Spinal cord (tissue), 10 donors: ENCODE measurements around the gene OR6C3. TPM values are rescaled to one million over a fixed set of nuclear protein-coding genes. Genes with fewer than 3 reads are reported as not detected.
"Not testable (repeated sequence)": the region's sequence is repeated elsewhere in the genome, so short reads cannot be mapped to it uniquely, and the experiment has no call there.

Source experiments
- DNase-seq, 6 donors: peaks; one replicate each; pipeline versions ENCODE4 v3.0.0 to v3.0.0-alpha.2; 2013 to 2015; ENCODE audit warnings: low spot score in 6 of 6, low read depth in 4 of 6
- H3K27ac ChIP-seq: one replicate; pipeline ENCODE4 v1.5.1; 2013; ENCODE audit warnings: low read depth, low read length, control low read depth
- H3K27me3 ChIP-seq: one replicate; pipeline ENCODE4 v1.6.1; 2013; ENCODE audit warnings: low read length; ENCODE audit not compliant: control insufficient read depth, insufficient read depth
- H3K36me3 ChIP-seq: one replicate; pipeline ENCODE4 v1.6.1; 2013; ENCODE audit warnings: low read length; ENCODE audit not compliant: control insufficient read depth, insufficient read depth
- H3K4me1 ChIP-seq: one replicate; pipeline ENCODE4 v1.6.1; 2013; ENCODE audit warnings: low read length; ENCODE audit not compliant: control insufficient read depth, insufficient read depth
- H3K4me3 ChIP-seq: one replicate; pipeline ENCODE4 v1.5.1; 2013; ENCODE audit warnings: low read depth, low read length, control low read depth
- H3K9me3 ChIP-seq: one replicate; pipeline ENCODE4 v1.6.1; 2013; ENCODE audit warnings: low read length; ENCODE audit not compliant: control insufficient read depth, insufficient read depth
- WGBS: methylation state at CpG from one replicate; pipeline ENCODE4 v1.1.5; 2013; ENCODE audit warnings: missing lambda C conversion rate; ENCODE audit not compliant: insufficient coverage; 5-methylcytosine and 5-hydroxymethylcytosine counted together
- long read RNA-seq, 4 donors: transcript quantifications; one replicate each; lab custom pipeline, GENCODE V29; 2026
- polyA plus RNA-seq, 2 donors: library from polyadenylated mRNA; unstranded; fragments of 120-200 nt; gene quantifications; one replicate each; pipeline ENCODE4 v1.2.1, GENCODE V29; 2013; ENCODE audit not compliant: insufficient read length in 2 of 2
- total RNA-seq, 2 donors: library from RNA; depleted of rRNA in 1 of 2; stranded (reverse); fragments of 120-200 nt in 1 of 2; fragments of >200 nt in 1 of 2; gene quantifications; one replicate each; pipeline versions ENCODE4 v1.2.3 to v1.2.4, GENCODE V29; 2013 to 2014
- donor health status: healthy.

Gene OR6C3
- total RNA-seq (not detected), polyA plus RNA-seq (not detected)
- long read RNA-seq, donor 1 = 0 reads
- long read RNA-seq, donor 2 = 0 reads
- long read RNA-seq, donor 3 = 0 reads
- long read RNA-seq, donor 4 = 0 reads

GRCh38 chr12:55330446-55330845 is at the start of gene OR6C3:
Gene OR6C3 (plus strand): TSS chr12:55330746. CDS start chr12:55331701, 955 bp downstream.
- Histone ChIP-seq H3K9me3 (no peaks in the 10 kb centered on the region), H3K27me3 (no peaks in the 10 kb centered on the region), H3K36me3 (no peaks in the 10 kb centered on the region), H3K27ac (no peak within 1 kb of the TSS), H3K4me3 (no peak within 1 kb of the TSS), H3K4me1 (no peaks in the 10 kb centered on the region)
- no peak for DNase-seq
- no CpG with 5 or more reads among the region's 1 CpG for WGBS

- no peaks in the 10 kb centered on the region for H3K9me3 ChIP-seq
- WGBS = no CpG with 5 or more reads among the region's 2 CpGs
- no peaks in the 10 kb centered on the region for H3K27me3 ChIP-seq
- H3K36me3 ChIP-seq = no peaks in the 10 kb centered on the region
- no peaks in the 10 kb centered on the region for H3K4me1 ChIP-seq
- no peak overlapping the region for H3K27ac ChIP-seq
- peak in 1 of 6 donors; percentile 17 for DNase-seq
- no peak overlapping the region for H3K4me3 ChIP-seq
Measured at GRCh38 chr12:55280991-55281390, 49.6 kb upstream of the OR6C3 start.

GRCh38 chr12:55289999-55290398 is 40.5 kb upstream of the OR6C3 start:
- Histone ChIP-seq H3K36me3 (no peaks in the 10 kb centered on the region), H3K27ac (no peak overlapping the region), H3K4me1 (no peaks in the 10 kb centered on the region), H3K4me3 (no peak overlapping the region), H3K9me3 (no peaks in the 10 kb centered on the region), H3K27me3 (no peaks in the 10 kb centered on the region)
- WGBS = no CpG with 5 or more reads among the region's 2 CpGs
- no peak for DNase-seq

GRCh38 chr12:55296469-55296868 is 34.1 kb upstream of the OR6C3 start, which contains the start of gene OR6C6:
Gene OR6C6 (minus strand): TSS chr12:55296569. CDS start chr12:55295232, 1,337 bp downstream.
- Histone ChIP-seq H3K9me3 (no peaks in the 10 kb centered on the region), H3K36me3 (no peaks in the 10 kb centered on the region), H3K4me3 (no peak within 1 kb of the TSS), H3K27ac (no peak within 1 kb of the TSS), H3K4me1 (no peaks in the 10 kb centered on the region), H3K27me3 (no peaks in the 10 kb centered on the region)
- no CpG with 5 or more reads among the region's 2 CpGs for WGBS
- peak in 1 of 6 donors; percentile 7 for DNase-seq

- WGBS = no CpG with 5 or more reads among the region's 2 CpGs
- H3K27me3 ChIP-seq = no peaks in the 10 kb centered on the region
- no peak within 1 kb of the TSS for H3K4me3 ChIP-seq
- no peak within 1 kb of the TSS for H3K27ac ChIP-seq
- no peaks in the 10 kb centered on the region for H3K9me3 ChIP-seq
- no peaks in the 10 kb centered on the region for H3K4me1 ChIP-seq
- DNase-seq = no peak
- no peaks in the 10 kb centered on the region for H3K36me3 ChIP-seq
Measured at GRCh38 chr12:55314043-55314442, 16.5 kb upstream of the OR6C3 start, which contains the start of gene OR6C1. Gene OR6C1 (plus strand): TSS chr12:55314343. CDS start chr12:55320600, 6,257 bp downstream.

- no peak for DNase-seq
- Histone ChIP-seq H3K36me3 (no peaks in the 10 kb centered on the region), H3K9me3 (no peaks in the 10 kb centered on the region), H3K27ac (no peak overlapping the region), H3K4me3 (no peak overlapping the region), H3K27me3 (no peaks in the 10 kb centered on the region), H3K4me1 (no peaks in the 10 kb centered on the region)
- WGBS = no CpG with 5 or more reads among the region's 4 CpGs
Measured at GRCh38 chr12:55320201-55320600, 10.3 kb upstream of the OR6C3 start.

GRCh38 chr12:55325801-55326200 is 4.7 kb upstream of the OR6C3 start:
- not testable (repeated sequence) for H3K4me3 ChIP-seq, DNase-seq, H3K27ac ChIP-seq, H3K4me1 ChIP-seq, H3K9me3 ChIP-seq, H3K36me3 ChIP-seq, H3K27me3 ChIP-seq
- 83% methylated on average over 2 of the region's 6 CpGs for WGBS

GRCh38 chr12:55336002-55336401 is 5.5 kb downstream of the OR6C3 start:
- no peak overlapping the region for H3K27ac ChIP-seq
- H3K4me1 ChIP-seq = no peaks in the 10 kb centered on the region
- DNase-seq = no peak
- WGBS = 94% methylated on average over 7 of the region's 10 CpGs
- no peak overlapping the region for H3K4me3 ChIP-seq
- no peaks in the 10 kb centered on the region for H3K36me3 ChIP-seq
- H3K27me3 ChIP-seq = no peaks in the 10 kb centered on the region
- H3K9me3 ChIP-seq = no peaks in the 10 kb centered on the region

- not testable (repeated sequence) for H3K27me3 ChIP-seq, H3K9me3 ChIP-seq, H3K4me3 ChIP-seq, H3K27ac ChIP-seq, H3K4me1 ChIP-seq, DNase-seq, H3K36me3 ChIP-seq
- 73% methylated on average over 4 of the region's 4 CpGs for WGBS
Measured at GRCh38 chr12:55355338-55355737, 24.8 kb downstream of the OR6C3 start.

GRCh38 chr12:55362675-55363074 is 32.1 kb downstream of the OR6C3 start, which contains the start of gene OR6C75:
Gene OR6C75 (plus strand): TSS chr12:55362975. CDS start chr12:55365111, 2,136 bp downstream.
- no peaks in the 10 kb centered on the region for H3K9me3 ChIP-seq
- no peak for DNase-seq
- H3K4me3 ChIP-seq = no peak within 1 kb of the TSS
- H3K27me3 ChIP-seq = no peaks in the 10 kb centered on the region
- H3K27ac ChIP-seq = no peak within 1 kb of the TSS
- no peaks in the 10 kb centered on the region for H3K36me3 ChIP-seq
- WGBS = no CpG with 5 or more reads among the region's 4 CpGs
- no peaks in the 10 kb centered on the region for H3K4me1 ChIP-seq
